22Rv1 (cell line): Measurements from ENCODE around the gene NR4A1.

Experiments
- CTCF ChIP-seq: fragments of 450-650 bp; IDR thresholded peaks from 2 replicates; pipeline ENCODE4 v1.5.1; 2017; ENCODE audit warnings: mild to moderate bottlenecking
- ZFX ChIP-seq: fragments of 450-650 bp; IDR thresholded peaks from 2 replicates; pipeline ENCODE4 v1.6.1; 2017; ENCODE audit warnings: antibody characterized with exemption, borderline replicate concordance

GRCh38 chr12:52084491-52085231 is 33.4 kb downstream of the NR4A1 start:
- no peak for TF ChIP-seq CTCF
- no peak for TF ChIP-seq ZFX
